GM21717 (cell line): ENCODE measurements around the gene INPP5E.

Experiments
- ATAC-seq: cut with Tn5 transposase; IDR thresholded peaks from one replicate; pipeline ENCODE4 v1.9.1; 2021; ENCODE audit warnings: mild to moderate bottlenecking, moderate library complexity; ENCODE audit not compliant: unreplicated experiment

The INPP5E gene

GRCh38 chr9:136439481-136440408 is at the start of gene INPP5E:
TSS of gene INPP5E (minus strand) at chr9:136439845. CDS start at chr9:136439419, 426 bp downstream.
- ATAC-seq: peak; percentile 56

GRCh38 chr9:136488247-136489214 is 48.9 kb upstream of the INPP5E start:
- no peak for ATAC-seq

GRCh38 chr9:136487672-136488071 is 48.0 kb upstream of the INPP5E start:
- ATAC-seq: no peak

GRCh38 chr9:136486823-136487620 is 47.4 kb upstream of the INPP5E start:
- ATAC-seq: no peak

- ATAC-seq: no peak
These were observed 46.5 kb upstream of the INPP5E start for GRCh38 chr9:136486131-136486530.

- ATAC-seq: no peak
These were observed 45.7 kb upstream of the INPP5E start for GRCh38 chr9:136485049-136486045.

GRCh38 chr9:136484153-136485048 is 44.8 kb upstream of the INPP5E start:
- ATAC-seq: peak; percentile 1

- peak; percentile 54 for ATAC-seq
These were observed 44.0 kb upstream of the INPP5E start for GRCh38 chr9:136483589-136484152.

GRCh38 chr9:136482793-136483588 is 43.3 kb upstream of the INPP5E start, which contains the start of gene SEC16A:
TSS of gene SEC16A (minus strand) at chr9:136483040. CDS start at chr9:136477615, 5,425 bp downstream.
- peak; percentile 37 for ATAC-seq

- no peak for ATAC-seq
These were observed 42.6 kb upstream of the INPP5E start for GRCh38 chr9:136482046-136482792.

GRCh38 chr9:136481558-136481957 is 41.9 kb upstream of the INPP5E start:
- ATAC-seq: no peak

GRCh38 chr9:136476369-136477150 is 36.9 kb upstream of the INPP5E start:
- ATAC-seq: no peak

GRCh38 chr9:136474974-136475865 is 35.6 kb upstream of the INPP5E start:
- no peak for ATAC-seq

- no peak for ATAC-seq
These were observed 34.5 kb upstream of the INPP5E start for GRCh38 chr9:136474021-136474640.
